DND-41 (cell line): ENCODE measurements around the gene JAZF1.

Experiments used
- ATAC-seq: fragments of 200-7000 bp; cut with Tn5 transposase; 3 replicates; pipeline ENCODE4 v1.9.1; 2021; ENCODE audit warnings: low read depth; ENCODE audit not compliant: insufficient read depth
- DNase-seq: peaks from one replicate; pipeline ENCODE4 v3.0.0-alpha.2; 2020
- H2AFZ ChIP-seq: 2 replicates; pipeline ENCODE4 v1.6.0; 2012; ENCODE audit warnings: low read depth, low read length
- H3K27ac ChIP-seq: 2 replicates; pipeline ENCODE4 v1.5.1; 2012; ENCODE audit warnings: low read length, inconsistent platforms
- H3K27me3 ChIP-seq: fragments of 200-600 bp; sonication (generic); 2 replicates; pipeline ENCODE4 v1.6.0; 2012; ENCODE audit warnings: low read length, mild to moderate bottlenecking, inconsistent platforms; ENCODE audit not compliant: insufficient read depth, poor library complexity
- H3K36me3 ChIP-seq: 2 replicates; pipeline ENCODE4 v1.5.1; 2012; ENCODE audit warnings: low read length, inconsistent platforms; ENCODE audit not compliant: insufficient read depth
- H3K4me1 ChIP-seq: 2 replicates; pipeline ENCODE4 v1.5.1; 2012; ENCODE audit warnings: mild to moderate bottlenecking, low read length; ENCODE audit not compliant: insufficient read depth
- H3K4me2 ChIP-seq: 2 replicates; pipeline ENCODE4 v1.6.0; 2012; ENCODE audit warnings: mild to moderate bottlenecking, moderate library complexity, low read length, inconsistent platforms; ENCODE audit not compliant: insufficient read depth
- H3K4me3 ChIP-seq, 2 experiments: fragments of 200-600 bp in 1 of 2; shearing (Covaris generic) in 1 of 2; 2 replicates each; pipeline ENCODE4 v1.5.1; 2012 to 2016; ENCODE audit warnings: inconsistent platforms in 2 of 2, low read length in 2 of 2, mild to moderate bottlenecking in 2 of 2, low read depth in 1 of 2, moderate library complexity in 1 of 2
- H3K79me2 ChIP-seq: 2 replicates; pipeline ENCODE4 v1.6.0; 2012; ENCODE audit warnings: low read length, inconsistent platforms; ENCODE audit not compliant: insufficient read depth
- H3K9ac ChIP-seq: 2 replicates; pipeline ENCODE4 v1.6.0; 2012; ENCODE audit warnings: low read depth, mild to moderate bottlenecking, inconsistent platforms, low read length, moderate library complexity
- H3K9me3 ChIP-seq: 2 replicates; pipeline ENCODE4 v1.5.1; 2012; ENCODE audit warnings: low read length, moderate library complexity, mild to moderate bottlenecking, inconsistent platforms; ENCODE audit not compliant: insufficient read depth, severe bottlenecking
- H4K20me1 ChIP-seq: 2 replicates; pipeline ENCODE4 v1.6.0; 2012; ENCODE audit warnings: low read length; ENCODE audit not compliant: insufficient read depth
- EZH2 ChIP-seq: IDR thresholded peaks from 3 replicates; pipeline ENCODE4 v1.6.1; 2012; ENCODE audit warnings: borderline replicate concordance, low read depth, mild to moderate bottlenecking, moderate library complexity, low read length, inconsistent platforms; ENCODE audit not compliant: severe bottlenecking
- TF ChIP-seq, protein P1 (sequence below): IDR thresholded peaks from 2 replicates; pipeline ENCODE4 v1.5.1; 2012; ENCODE audit warnings: borderline replicate concordance, low read length, moderate library complexity, mild to moderate bottlenecking; ENCODE audit not compliant: poor library complexity, severe bottlenecking; ENCODE audit errors: extremely low read depth

The JAZF1 gene

DNA sequence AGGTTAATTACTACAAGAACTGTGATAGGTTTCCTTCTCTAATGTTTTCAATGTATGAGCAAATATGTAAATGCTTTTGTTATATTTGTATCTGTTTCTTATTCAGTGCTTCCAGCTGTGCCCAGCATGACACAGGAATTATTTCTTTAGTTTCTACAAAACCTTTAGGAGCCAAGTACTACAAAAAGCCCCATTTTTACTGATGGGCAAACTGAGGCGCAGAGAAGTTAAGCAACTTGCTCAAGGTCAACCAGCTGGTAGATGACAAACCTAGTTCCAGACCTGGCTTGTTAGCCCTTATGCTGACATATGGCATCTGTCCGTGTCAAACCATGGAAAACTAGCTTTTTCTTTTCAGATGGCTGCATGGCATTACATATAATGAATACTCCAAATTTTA lies 134.6 kb downstream of the JAZF1 start:
- no peaks in the 10 kb centered on the region for H3K9me3 ChIP-seq
- H3K79me2 ChIP-seq, result no peaks in the 10 kb centered on the region
- DNase-seq (no peak), ATAC-seq (no peak)
- no peaks in the 10 kb centered on the region for H3K36me3 ChIP-seq
- no peak overlapping the region for H3K4me3 ChIP-seq
- TF ChIP-seq, protein P1, sequence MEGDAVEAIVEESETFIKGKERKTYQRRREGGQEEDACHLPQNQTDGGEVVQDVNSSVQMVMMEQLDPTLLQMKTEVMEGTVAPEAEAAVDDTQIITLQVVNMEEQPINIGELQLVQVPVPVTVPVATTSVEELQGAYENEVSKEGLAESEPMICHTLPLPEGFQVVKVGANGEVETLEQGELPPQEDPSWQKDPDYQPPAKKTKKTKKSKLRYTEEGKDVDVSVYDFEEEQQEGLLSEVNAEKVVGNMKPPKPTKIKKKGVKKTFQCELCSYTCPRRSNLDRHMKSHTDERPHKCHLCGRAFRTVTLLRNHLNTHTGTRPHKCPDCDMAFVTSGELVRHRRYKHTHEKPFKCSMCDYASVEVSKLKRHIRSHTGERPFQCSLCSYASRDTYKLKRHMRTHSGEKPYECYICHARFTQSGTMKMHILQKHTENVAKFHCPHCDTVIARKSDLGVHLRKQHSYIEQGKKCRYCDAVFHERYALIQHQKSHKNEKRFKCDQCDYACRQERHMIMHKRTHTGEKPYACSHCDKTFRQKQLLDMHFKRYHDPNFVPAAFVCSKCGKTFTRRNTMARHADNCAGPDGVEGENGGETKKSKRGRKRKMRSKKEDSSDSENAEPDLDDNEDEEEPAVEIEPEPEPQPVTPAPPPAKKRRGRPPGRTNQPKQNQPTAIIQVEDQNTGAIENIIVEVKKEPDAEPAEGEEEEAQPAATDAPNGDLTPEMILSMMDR, result no peak
- TF ChIP-seq EZH2, result no peak
- no peak overlapping the region for H3K9ac ChIP-seq
- no peak overlapping the region for H3K4me2 ChIP-seq
- no peaks in the 10 kb centered on the region for H3K4me1 ChIP-seq
- H4K20me1 ChIP-seq, result no peaks in the 10 kb centered on the region
- no peak overlapping the region for H2AFZ ChIP-seq
- H3K27me3 ChIP-seq, result no peaks in the 10 kb centered on the region
- H3K27ac ChIP-seq, result no peak overlapping the region

DNA sequence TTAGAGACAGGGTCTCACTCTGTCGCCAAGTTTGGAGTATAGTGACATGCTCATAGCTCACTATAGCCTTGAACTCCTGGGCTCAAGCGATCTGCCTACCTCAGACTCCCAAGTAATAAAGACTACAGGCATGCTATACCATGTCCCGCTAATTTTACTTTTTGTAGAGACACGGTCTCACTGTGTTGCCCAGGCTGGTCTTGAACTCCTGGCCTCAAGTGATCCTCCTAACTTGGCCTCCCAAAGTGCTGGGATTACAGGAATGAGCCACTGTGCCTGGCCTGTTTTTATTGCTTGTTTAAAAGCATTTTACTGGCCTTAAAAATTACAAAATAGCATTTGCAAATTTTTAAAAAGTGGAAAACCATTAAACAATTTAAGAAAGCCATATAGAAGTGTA lies 135.0 kb downstream of the JAZF1 start:
- Histone ChIP-seq H3K9ac (no peak overlapping the region), H3K4me2 (no peak overlapping the region), H3K36me3 (no peaks in the 10 kb centered on the region), H3K4me1 (no peaks in the 10 kb centered on the region), H3K9me3 (no peaks in the 10 kb centered on the region), H3K4me3 (no peak overlapping the region), H2AFZ (no peak overlapping the region), H4K20me1 (no peaks in the 10 kb centered on the region), H3K27me3 (no peaks in the 10 kb centered on the region), H3K27ac (no peak overlapping the region), H3K79me2 (no peaks in the 10 kb centered on the region)
- TF ChIP-seq, protein P1, result no peak
- no peak for TF ChIP-seq EZH2
- no peak for ATAC-seq
- DNase-seq, result no peak

DNA sequence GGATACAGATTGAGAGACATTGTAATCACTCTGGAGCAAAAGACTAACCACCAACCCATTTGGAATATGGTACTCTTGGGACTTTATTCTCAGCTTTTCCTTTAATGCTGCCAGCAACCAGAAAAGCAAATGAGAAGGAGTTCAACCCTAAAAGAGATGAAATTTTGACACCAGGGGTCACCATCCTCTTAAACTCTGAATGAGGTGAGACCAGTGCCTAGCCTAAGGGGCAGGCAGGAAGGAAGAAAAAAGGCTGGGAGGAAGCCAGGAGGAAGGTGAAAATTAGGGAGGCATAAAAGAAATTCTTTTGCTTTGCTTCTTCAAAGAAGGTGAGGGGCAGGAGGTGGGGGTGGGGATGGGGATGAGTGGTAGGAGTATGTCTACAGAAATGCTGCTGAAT lies 135.8 kb downstream of the JAZF1 start:
- no peak overlapping the region for H3K27ac ChIP-seq
- H3K79me2 ChIP-seq, result no peaks in the 10 kb centered on the region
- H3K9me3 ChIP-seq, result no peaks in the 10 kb centered on the region
- DNase-seq, result no peak
- H3K4me3 ChIP-seq, result no peak overlapping the region
- TF ChIP-seq, protein P1, result no peak
- TF ChIP-seq EZH2, result no peak
- no peaks in the 10 kb centered on the region for H4K20me1 ChIP-seq
- no peaks in the 10 kb centered on the region for H3K27me3 ChIP-seq
- H3K4me2 ChIP-seq, result no peak overlapping the region
- H3K9ac ChIP-seq, result no peak overlapping the region
- ATAC-seq, result no peak
- no peak overlapping the region for H2AFZ ChIP-seq
- no peaks in the 10 kb centered on the region for H3K4me1 ChIP-seq
- H3K36me3 ChIP-seq, result no peaks in the 10 kb centered on the region

DNA sequence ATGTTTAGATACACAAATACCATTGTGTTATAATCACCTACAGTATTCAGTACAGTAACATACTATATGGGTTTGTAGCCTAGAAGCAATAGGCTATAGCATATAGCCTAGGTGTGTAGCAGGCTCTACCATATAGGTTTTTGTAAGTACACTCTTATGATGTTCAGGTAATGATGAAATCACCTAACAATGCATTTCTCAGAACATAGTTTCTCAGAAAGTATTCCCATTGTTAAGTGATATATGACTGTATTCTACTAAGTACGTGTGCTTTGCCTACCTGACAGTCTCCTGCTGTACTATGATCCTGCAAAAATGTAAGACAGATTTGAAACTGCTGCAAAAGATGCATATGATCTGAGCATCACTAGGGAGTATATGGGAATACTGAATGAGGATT lies 137.9 kb downstream of the JAZF1 start:
- H3K27ac ChIP-seq, result no peak overlapping the region

More for the DNA sequence above, 137.9 kb downstream of the JAZF1 start:
- DNase-seq, result no peak
- no peak overlapping the region for H3K4me2 ChIP-seq
- TF ChIP-seq, protein P1, result no peak
- TF ChIP-seq EZH2, result no peak
- H3K79me2 ChIP-seq, result no peaks in the 10 kb centered on the region
- no peak overlapping the region for H3K9ac ChIP-seq
- no peak overlapping the region for H3K4me3 ChIP-seq
- no peaks in the 10 kb centered on the region for H4K20me1 ChIP-seq
- H3K36me3 ChIP-seq, result no peaks in the 10 kb centered on the region
- no peak overlapping the region for H2AFZ ChIP-seq
- no peak for ATAC-seq
- H3K27me3 ChIP-seq, result no peaks in the 10 kb centered on the region
- no peaks in the 10 kb centered on the region for H3K9me3 ChIP-seq
- H3K4me1 ChIP-seq, result no peaks in the 10 kb centered on the region
